HCT116 (cell line): ENCODE data around the gene EVL. TPM values are rescaled to one million over a fixed set of nuclear protein-coding genes. Genes with fewer than 3 reads are reported as not detected.

Source experiments
- ATAC-seq: fragments of 200-7000 bp; cut with Tn5 transposase; 2 replicates; pipeline ENCODE4 v1.9.1; 2020; ENCODE audit warnings: mild to moderate bottlenecking, moderate library complexity
- BruUV-seq: library from RNA; stranded (reverse); fragments of 400-500 nt; replicated peaks from 2 replicates; lab custom pipeline; 2021; lab: Mats Ljungman, UMichigan
- CTCF ChIA-PET: fragments of 300-600 bp; sonication (Branson Sonifier 250); formaldehyde crosslinking; loops from one replicate; lab custom pipeline; 2021; ENCODE audit warnings: antibody characterized with exemption; lab: Charles Lee
- POLR2A ChIA-PET: fragments of 300-600, 350-600 bp; sonication (Branson Sonifier 250); formaldehyde crosslinking; loops from one replicate; lab custom pipeline; 2021; ENCODE audit warnings: antibody characterized with exemption; lab: Charles Lee
- RAD21 ChIA-PET, 2 experiments: fragments of 300-600 bp; sonication (Branson Sonifier 250); formaldehyde crosslinking; loops; one replicate each; lab custom pipeline; 2023; ENCODE audit warnings: low total read pairs in 2 of 2; ENCODE audit not compliant: uncharacterized antibody in 2 of 2, unreplicated experiment in 2 of 2, low non-redundant PET in 1 of 2; lab: Charles Lee
- DNase-seq: peaks from one replicate; pipeline ENCODE4 v3.0.0-alpha.2; 2010; ENCODE audit warnings: low read depth, low spot score
- H2AFZ ChIP-seq: fragments of 200-600 bp; shearing (Covaris generic), sonication (generic); 2 replicates; pipeline ENCODE4 v1.6.1; 2017; ENCODE audit warnings: low read depth, mixed run types, mixed read lengths, antibody characterized with exemption, low read length; ENCODE audit not compliant: poor library complexity, severe bottlenecking
- H3K27ac ChIP-seq: 2 replicates; pipeline ENCODE4 v1.5.1; 2012; ENCODE audit warnings: low read depth, low read length
- H3K27me3 ChIP-seq: fragments of 200-600 bp; sonication (generic); 2 replicates; pipeline ENCODE4 v1.6.1; 2016; ENCODE audit warnings: mixed run types, low read length, mixed read lengths; ENCODE audit not compliant: insufficient read depth
- H3K36me3 ChIP-seq, 2 experiments: fragments of 200-500 bp in 1 of 2; fragments of 200-600 bp in 1 of 2; sonication (Bioruptor generic) in 1 of 2; sonication (generic) in 1 of 2; 2 replicates each; pipeline versions ENCODE4 v1.5.1 to v1.6.1; 2014 to 2016; ENCODE audit warnings: low read length in 2 of 2, inconsistent platforms in 1 of 2, mixed read lengths in 1 of 2, mixed run types in 1 of 2; ENCODE audit not compliant: insufficient read depth in 2 of 2, control insufficient read depth in 1 of 2
- H3K4me1 ChIP-seq, 2 experiments: fragments of 200-600 bp in 1 of 2; sonication (generic) in 1 of 2; 2 replicates each; pipeline versions ENCODE4 v1.5.1 to v1.6.1; 2012 to 2017; ENCODE audit warnings: low read length in 2 of 2, inconsistent platforms in 1 of 2, mild to moderate bottlenecking in 1 of 2, mixed read lengths in 1 of 2, mixed run types in 1 of 2, moderate library complexity in 1 of 2; ENCODE audit not compliant: insufficient read depth in 2 of 2, control insufficient read depth in 1 of 2
- H3K4me2 ChIP-seq: fragments of 200-600 bp; sonication (generic); 2 replicates; pipeline ENCODE4 v1.6.1; 2017; ENCODE audit warnings: mixed run types, low read length, mixed read lengths
- H3K4me3 ChIP-seq, 2 experiments: fragments of 200-600 bp in 1 of 2; sonication (generic) in 1 of 2; replicated peaks in 1 of 2; 2 replicates each; pipeline ENCODE4 v1.5.1; 2011 to 2016; ENCODE audit warnings: low read length in 2 of 2, control low read depth in 1 of 2, low read depth in 1 of 2, mild to moderate bottlenecking in 1 of 2, mixed read lengths in 1 of 2, mixed run types in 1 of 2
- H3K79me2 ChIP-seq: fragments of 200-600 bp; sonication (generic); 2 replicates; pipeline ENCODE4 v1.6.1; 2017; ENCODE audit warnings: mild to moderate bottlenecking, mixed run types, low read length, moderate library complexity, mixed read lengths; ENCODE audit not compliant: insufficient read depth
- H3K9ac ChIP-seq: fragments of 200-600 bp; sonication (generic); 2 replicates; pipeline ENCODE4 v1.6.1; 2016; ENCODE audit warnings: low read length, mixed read lengths
- H3K9me2 ChIP-seq: fragments of 200-600 bp; sonication (generic), shearing (Covaris generic); 2 replicates; pipeline ENCODE4 v1.6.1; 2017; ENCODE audit warnings: mixed run types, mild to moderate bottlenecking, moderate library complexity; ENCODE audit not compliant: insufficient read depth
- H3K9me3 ChIP-seq, 2 experiments: fragments of 200-500 bp in 1 of 2; fragments of 200-600 bp in 1 of 2; sonication (Bioruptor generic) in 1 of 2; sonication (generic) in 1 of 2; 2 replicates each; pipeline ENCODE4 v1.6.1; 2014 to 2017; ENCODE audit warnings: low read length in 2 of 2, mixed read lengths in 2 of 2, inconsistent platforms in 1 of 2, low read depth in 1 of 2, mild to moderate bottlenecking in 1 of 2, mixed run types in 1 of 2, moderate library complexity in 1 of 2; ENCODE audit not compliant: control insufficient read depth in 1 of 2, insufficient read depth in 1 of 2
- H4K20me1 ChIP-seq: fragments of 200-600 bp; sonication (generic), shearing (Covaris generic); 2 replicates; pipeline ENCODE4 v1.6.1; 2017; ENCODE audit warnings: mixed run types, mild to moderate bottlenecking, moderate library complexity; ENCODE audit not compliant: insufficient read depth
- CEBPB ChIP-seq: IDR thresholded peaks from 2 replicates; pipeline ENCODE4 v1.6.1; 2012; ENCODE audit warnings: low read depth
- EGR1 ChIP-seq: IDR thresholded peaks from 2 replicates; pipeline ENCODE4 v1.6.1; 2012; ENCODE audit warnings: low read depth
- FOSL1 ChIP-seq: IDR thresholded peaks from 2 replicates; pipeline ENCODE4 v1.6.1; 2012; ENCODE audit warnings: low read depth
- JUND ChIP-seq: IDR thresholded peaks from 2 replicates; pipeline ENCODE4 v1.6.1; 2012
- POLR2A ChIP-seq: IDR thresholded peaks from 2 replicates; pipeline ENCODE4 v1.7.0; 2011; ENCODE audit warnings: borderline replicate concordance; ENCODE audit not compliant: insufficient read depth, insufficient read length; ENCODE audit errors: extremely low read depth
- SP1 ChIP-seq: IDR thresholded peaks from 2 replicates; pipeline ENCODE4 v1.6.1; 2012; ENCODE audit warnings: low read depth
- TCF7L2 ChIP-seq: IDR thresholded peaks from 2 replicates; pipeline ENCODE4 v1.7.0; 2011; ENCODE audit warnings: borderline replicate concordance, inconsistent platforms; ENCODE audit not compliant: insufficient read depth, insufficient read length; ENCODE audit errors: extremely low read depth
- ZNF274 ChIP-seq: fragments of 200-500 bp; sonication (Bioruptor generic); IDR thresholded peaks from 2 replicates; pipeline ENCODE4 v1.6.1; 2014; ENCODE audit warnings: mild to moderate bottlenecking, low read depth, low read length, inconsistent platforms
- intact Hi-C: fragments of 100-400 bp; cut with micrococcal nuclease; formaldehyde crosslinking; loops from 2 replicates; pipeline ENCODE4 v1.10.0; 2022
- total RNA-seq: library from RNA; stranded (reverse); gene quantifications from one replicate; pipeline ENCODE4 v1.2.1, GENCODE V29; 2021; ENCODE audit not compliant: unreplicated experiment
- TF ChIP-seq, protein P1 (sequence below): IDR thresholded peaks from 2 replicates; pipeline ENCODE4 v1.6.1; 2011; ENCODE audit warnings: mild to moderate bottlenecking, low read length, moderate library complexity; ENCODE audit not compliant: insufficient replicate concordance; ENCODE audit errors: extremely low read depth
- TF ChIP-seq, protein P2 (sequence below): IDR thresholded peaks from 2 replicates; pipeline ENCODE4 v1.6.1; 2012
- TF ChIP-seq, protein P3 (sequence below): IDR thresholded peaks from 2 replicates; pipeline ENCODE4 v1.6.1; 2012

The EVL gene
- total RNA-seq, 1 experiment from 2014 or later = 19.9 TPM

DNA sequence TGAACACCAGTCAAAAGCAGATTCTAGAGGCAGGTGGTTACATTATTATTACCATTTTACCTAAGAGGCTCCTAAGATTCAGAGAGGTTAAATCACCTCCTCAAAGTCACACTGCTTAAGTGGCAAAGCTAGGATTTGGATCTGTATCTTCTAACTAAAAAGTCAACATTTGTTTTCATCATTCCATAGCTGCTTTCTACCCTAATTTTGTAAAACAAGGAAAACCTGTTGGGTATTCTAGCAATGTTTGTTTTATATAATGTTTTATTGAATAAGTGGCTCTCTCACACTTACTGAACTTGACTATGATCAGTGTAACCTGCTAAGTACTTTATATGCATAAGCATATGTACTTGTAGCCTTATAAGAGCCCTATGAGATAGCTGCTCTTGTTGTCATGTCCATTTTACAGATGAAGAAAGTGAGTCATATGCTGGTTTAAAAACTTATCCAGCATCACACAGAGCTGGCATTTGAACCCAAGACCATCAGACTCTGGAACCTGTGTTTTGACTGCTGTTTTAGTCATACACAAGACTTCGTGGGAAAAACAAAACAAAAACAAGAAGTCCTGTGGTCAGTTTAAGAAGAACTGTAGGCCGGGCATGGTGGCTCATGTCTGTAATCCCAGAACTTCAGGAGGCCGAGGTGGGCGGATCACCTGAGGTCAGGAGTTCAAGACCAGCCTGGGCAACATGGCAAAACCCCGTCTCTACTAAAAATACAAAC, 31.7 kb upstream of the EVL start:
- no peak overlapping the region for H3K9ac ChIP-seq
- TF ChIP-seq, protein P1, sequence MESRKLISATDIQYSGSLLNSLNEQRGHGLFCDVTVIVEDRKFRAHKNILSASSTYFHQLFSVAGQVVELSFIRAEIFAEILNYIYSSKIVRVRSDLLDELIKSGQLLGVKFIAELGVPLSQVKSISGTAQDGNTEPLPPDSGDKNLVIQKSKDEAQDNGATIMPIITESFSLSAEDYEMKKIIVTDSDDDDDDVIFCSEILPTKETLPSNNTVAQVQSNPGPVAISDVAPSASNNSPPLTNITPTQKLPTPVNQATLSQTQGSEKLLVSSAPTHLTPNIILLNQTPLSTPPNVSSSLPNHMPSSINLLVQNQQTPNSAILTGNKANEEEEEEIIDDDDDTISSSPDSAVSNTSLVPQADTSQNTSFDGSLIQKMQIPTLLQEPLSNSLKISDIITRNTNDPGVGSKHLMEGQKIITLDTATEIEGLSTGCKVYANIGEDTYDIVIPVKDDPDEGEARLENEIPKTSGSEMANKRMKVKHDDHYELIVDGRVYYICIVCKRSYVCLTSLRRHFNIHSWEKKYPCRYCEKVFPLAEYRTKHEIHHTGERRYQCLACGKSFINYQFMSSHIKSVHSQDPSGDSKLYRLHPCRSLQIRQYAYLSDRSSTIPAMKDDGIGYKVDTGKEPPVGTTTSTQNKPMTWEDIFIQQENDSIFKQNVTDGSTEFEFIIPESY = no peak
- H3K9me3 ChIP-seq = no peaks in the 10 kb centered on the region
- no TSS peak for BruUV-seq
- RAD21 ChIA-PET = no interaction called here
- no peaks in the 10 kb centered on the region for H3K27me3 ChIP-seq
- ATAC-seq (no peak), DNase-seq (no peak)
- no peaks in the 10 kb centered on the region for H3K36me3 ChIP-seq
- no peak overlapping the region for H2AFZ ChIP-seq
- no peak overlapping the region for H3K27ac ChIP-seq
- no peaks in the 10 kb centered on the region for H3K9me2 ChIP-seq
- H3K79me2 ChIP-seq = no peaks in the 10 kb centered on the region
- H3K4me3 ChIP-seq = no peak overlapping the region
- intact Hi-C loops = no loop called here
- H4K20me1 ChIP-seq = no peaks in the 10 kb centered on the region
- no peak overlapping the region for H3K4me2 ChIP-seq
- POLR2A ChIA-PET = no interaction called here
- H3K4me1 ChIP-seq = peaks cover 16 to 27% of the 10 kb centered on the region in 2 experiments
- CTCF ChIA-PET = interaction anchor here (1.0 to 1.1 kb wide), 2 partner anchors 9 to 74 kb away, joined by 3 to 4 read pairs; no protein-coding TSS in a partner anchor

DNA sequence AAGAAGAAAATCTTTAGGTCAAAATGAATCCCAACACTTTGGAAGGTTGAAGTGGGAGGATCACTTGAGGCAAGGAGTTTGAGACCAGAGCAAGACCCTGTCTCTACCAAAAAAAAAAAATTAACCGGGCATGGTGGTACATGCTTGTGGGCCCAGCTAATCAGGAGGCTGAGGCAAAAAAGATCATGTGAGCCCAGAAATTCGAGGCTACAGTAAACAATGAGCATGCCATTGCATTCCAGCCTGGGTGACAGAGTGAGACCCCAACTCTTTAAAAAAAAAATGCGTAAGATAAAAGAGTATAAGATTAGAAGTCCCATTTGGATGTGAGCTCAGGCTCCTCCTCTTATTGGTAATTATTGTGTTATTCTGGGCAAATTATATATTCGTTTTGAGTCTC, 30.8 kb upstream of the EVL start:
- POLR2A ChIA-PET = no interaction called here
- Histone ChIP-seq H3K27me3 (no peaks in the 10 kb centered on the region), H3K79me2 (no peaks in the 10 kb centered on the region), H3K4me2 (no peak overlapping the region), H3K9me3 (no peaks in the 10 kb centered on the region), H3K9me2 (no peaks in the 10 kb centered on the region), H3K9ac (no peak overlapping the region), H2AFZ (no peak overlapping the region), H3K27ac (no peak overlapping the region), H4K20me1 (no peaks in the 10 kb centered on the region), H3K4me1 (peaks cover 16 to 27% of the 10 kb centered on the region in 2 experiments), H3K36me3 (no peaks in the 10 kb centered on the region), H3K4me3 (no peak overlapping the region)
- no peak for TF ChIP-seq JUND
- no peak for TF ChIP-seq EGR1
- no peak for TF ChIP-seq CEBPB
- TF ChIP-seq TCF7L2 = no peak
- no peak for TF ChIP-seq ZNF274
- TF ChIP-seq POLR2A = no peak
- no peak for TF ChIP-seq SP1
- TF ChIP-seq, protein P2, sequence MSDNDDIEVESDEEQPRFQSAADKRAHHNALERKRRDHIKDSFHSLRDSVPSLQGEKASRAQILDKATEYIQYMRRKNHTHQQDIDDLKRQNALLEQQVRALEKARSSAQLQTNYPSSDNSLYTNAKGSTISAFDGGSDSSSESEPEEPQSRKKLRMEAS = no peak
- TF ChIP-seq, protein P3, sequence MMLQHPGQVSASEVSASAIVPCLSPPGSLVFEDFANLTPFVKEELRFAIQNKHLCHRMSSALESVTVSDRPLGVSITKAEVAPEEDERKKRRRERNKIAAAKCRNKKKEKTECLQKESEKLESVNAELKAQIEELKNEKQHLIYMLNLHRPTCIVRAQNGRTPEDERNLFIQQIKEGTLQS = no peak
- no peak for TF ChIP-seq FOSL1
- BruUV-seq = no TSS peak
- RAD21 ChIA-PET = no interaction called here
- CTCF ChIA-PET = no interaction called here
- ATAC-seq (no peak), DNase-seq (no peak)
- intact Hi-C loops = no loop called here
